Measurements from ENCODE around the gene SNTA1. TPM values are rescaled to one million over a fixed set of nuclear protein-coding genes. Genes with fewer than 3 reads are reported as not detected.

The SNTA1 gene
- total RNA-seq, 2 donors from 2014 or later: 4.0 to 8.3 TPM

- intact Hi-C loops (cut with DNase I, micrococcal nuclease): no loop called here
- DNase-seq (no peak), ATAC-seq (no peak)
These were observed 83.9 kb downstream of the SNTA1 start for GRCh38 chr20:33359399-33360261.

Other genes starting within 250 kb of the SNTA1 start
- gene BPIFA3, start 226.4 kb downstream of the SNTA1 start, total RNA-seq: not detected
- gene BPIFA1, start 207.8 kb downstream of the SNTA1 start, total RNA-seq: not detected
- not detected for gene BPIFB1, start 160.5 kb downstream of the SNTA1 start, total RNA-seq
- gene CDK5RAP1, start 42.2 kb downstream of the SNTA1 start, total RNA-seq: 10 to 100 TPM; 16.6 to 27.4 TPM
- gene CBFA2T2, start 46.3 kb upstream of the SNTA1 start, total RNA-seq: 10 to 100 TPM; 26.9 to 27.3 TPM
- not detected for gene C20orf144, start 218.6 kb upstream of the SNTA1 start, total RNA-seq
- gene ACTL10, start 223.2 kb upstream of the SNTA1 start, total RNA-seq: 1 to 10 TPM; 3.5 to 3.8 TPM
- gene NECAB3, start 230.7 kb upstream of the SNTA1 start, total RNA-seq: 10 to 100 TPM; 38.5 to 54.1 TPM
- 1 to 10 TPM; 2.6 to 5.9 TPM for gene E2F1, start 242.6 kb upstream of the SNTA1 start, total RNA-seq